Measurements from ENCODE around the gene CACNA1C. TPM values are rescaled to one million over a fixed set of nuclear protein-coding genes. Genes with fewer than 3 reads are reported as not detected.
"Not testable (repeated sequence)": the region's sequence is repeated elsewhere in the genome, so short reads cannot be mapped to it uniquely, and the experiment has no call there.

Gene CACNA1C
- total RNA-seq, 1 donor from 2014 or later = 7.3 TPM

GRCh38 chr12:2129076-2129475 lies 76.3 kb downstream of the CACNA1C start:
- H3K4me3 ChIP-seq (ENCODE audit: low read length in 3 of 3) = no peak overlapping the region
- H3K4me1 ChIP-seq (ENCODE audit: control insufficient read depth in 3 of 3, insufficient read depth in 3 of 3, low read length in 3 of 3) = peaks cover 0 to 2% (median 0%) of the 10 kb centered on the region in 3 donors
- H3K9ac ChIP-seq (ENCODE audit: low read depth in 1 of 3, low read length in 3 of 3) = no peak overlapping the region
- H3K27ac ChIP-seq (ENCODE audit: low read depth, low read length) = no peak overlapping the region
- peaks cover 0 to 4% (median 4%) of the 10 kb centered on the region in 3 donors for H3K27me3 ChIP-seq (ENCODE audit: control insufficient read depth in 3 of 3, insufficient read depth in 3 of 3, low read length in 3 of 3)
- H3K36me3 ChIP-seq (ENCODE audit: control insufficient read depth in 3 of 3, insufficient read depth in 3 of 3, low read length in 3 of 3) = no peaks in the 10 kb centered on the region
- no peaks in the 10 kb centered on the region for H3K9me3 ChIP-seq (ENCODE audit: control insufficient read depth in 3 of 3, low read length in 3 of 3)

- not testable (repeated sequence) for H3K4me1 ChIP-seq (ENCODE audit: control insufficient read depth in 3 of 3, insufficient read depth in 3 of 3, low read length in 3 of 3); H3K27me3 ChIP-seq (ENCODE audit: control insufficient read depth in 3 of 3, insufficient read depth in 3 of 3, low read length in 3 of 3); H3K4me3 ChIP-seq (ENCODE audit: low read length in 3 of 3); H3K9ac ChIP-seq (ENCODE audit: low read depth in 1 of 3, low read length in 3 of 3); H3K9me3 ChIP-seq (ENCODE audit: control insufficient read depth in 3 of 3, low read length in 3 of 3); H3K36me3 ChIP-seq (ENCODE audit: control insufficient read depth in 3 of 3, insufficient read depth in 3 of 3, low read length in 3 of 3); H3K27ac ChIP-seq (ENCODE audit: low read depth, low read length)
Measured at GRCh38 chr12:2135661-2136418, 83.1 kb downstream of the CACNA1C start.

- Histone ChIP-seq H3K9ac (ENCODE audit: low read depth in 1 of 3, low read length in 3 of 3) (no peak overlapping the region), H3K4me1 (ENCODE audit: control insufficient read depth in 3 of 3, insufficient read depth in 3 of 3, low read length in 3 of 3) (peaks cover 0 to 3% (median 2%) of the 10 kb centered on the region in 3 donors), H3K36me3 (ENCODE audit: control insufficient read depth in 3 of 3, insufficient read depth in 3 of 3, low read length in 3 of 3) (no peaks in the 10 kb centered on the region), H3K27ac (ENCODE audit: low read depth, low read length) (no peak overlapping the region), H3K9me3 (ENCODE audit: control insufficient read depth in 3 of 3, low read length in 3 of 3) (no peaks in the 10 kb centered on the region), H3K27me3 (ENCODE audit: control insufficient read depth in 3 of 3, insufficient read depth in 3 of 3, low read length in 3 of 3) (no peaks in the 10 kb centered on the region), H3K4me3 (ENCODE audit: low read length in 3 of 3) (no peak overlapping the region)
Measured at GRCh38 chr12:2136901-2137300, 84.1 kb downstream of the CACNA1C start.

GRCh38 chr12:2137711-2138110 lies 84.9 kb downstream of the CACNA1C start:
- H3K9ac ChIP-seq (ENCODE audit: low read depth in 1 of 3, low read length in 3 of 3) = no peak overlapping the region
- no peak overlapping the region for H3K4me3 ChIP-seq (ENCODE audit: low read length in 3 of 3)
- peaks cover 0 to 3% (median 2%) of the 10 kb centered on the region in 3 donors for H3K4me1 ChIP-seq (ENCODE audit: control insufficient read depth in 3 of 3, insufficient read depth in 3 of 3, low read length in 3 of 3)
- H3K9me3 ChIP-seq (ENCODE audit: control insufficient read depth in 3 of 3, low read length in 3 of 3) = no peaks in the 10 kb centered on the region
- H3K27me3 ChIP-seq (ENCODE audit: control insufficient read depth in 3 of 3, insufficient read depth in 3 of 3, low read length in 3 of 3) = no peaks in the 10 kb centered on the region
- no peak overlapping the region for H3K27ac ChIP-seq (ENCODE audit: low read depth, low read length)
- H3K36me3 ChIP-seq (ENCODE audit: control insufficient read depth in 3 of 3, insufficient read depth in 3 of 3, low read length in 3 of 3) = no peaks in the 10 kb centered on the region

GRCh38 chr12:2138294-2138693 lies 85.5 kb downstream of the CACNA1C start:
- Histone ChIP-seq H3K9me3 (ENCODE audit: control insufficient read depth in 3 of 3, low read length in 3 of 3) (no peaks in the 10 kb centered on the region), H3K4me3 (ENCODE audit: low read length in 3 of 3) (no peak overlapping the region), H3K9ac (ENCODE audit: low read depth in 1 of 3, low read length in 3 of 3) (no peak overlapping the region), H3K27ac (ENCODE audit: low read depth, low read length) (no peak overlapping the region), H3K4me1 (ENCODE audit: control insufficient read depth in 3 of 3, insufficient read depth in 3 of 3, low read length in 3 of 3) (peaks cover 0 to 3% (median 2%) of the 10 kb centered on the region in 3 donors), H3K36me3 (ENCODE audit: control insufficient read depth in 3 of 3, insufficient read depth in 3 of 3, low read length in 3 of 3) (no peaks in the 10 kb centered on the region), H3K27me3 (ENCODE audit: control insufficient read depth in 3 of 3, insufficient read depth in 3 of 3, low read length in 3 of 3) (no peaks in the 10 kb centered on the region)

- no peaks in the 10 kb centered on the region for H3K27me3 ChIP-seq (ENCODE audit: control insufficient read depth in 3 of 3, insufficient read depth in 3 of 3, low read length in 3 of 3)
- H3K9me3 ChIP-seq (ENCODE audit: control insufficient read depth in 3 of 3, low read length in 3 of 3) = no peaks in the 10 kb centered on the region
- peaks cover 0 to 3% (median 2%) of the 10 kb centered on the region in 3 donors for H3K4me1 ChIP-seq (ENCODE audit: control insufficient read depth in 3 of 3, insufficient read depth in 3 of 3, low read length in 3 of 3)
- H3K27ac ChIP-seq (ENCODE audit: low read depth, low read length) = no peak overlapping the region
- no peaks in the 10 kb centered on the region for H3K36me3 ChIP-seq (ENCODE audit: control insufficient read depth in 3 of 3, insufficient read depth in 3 of 3, low read length in 3 of 3)
- H3K4me3 ChIP-seq (ENCODE audit: low read length in 3 of 3) = no peak overlapping the region
- H3K9ac ChIP-seq (ENCODE audit: low read depth in 1 of 3, low read length in 3 of 3) = no peak overlapping the region
Measured at GRCh38 chr12:2138871-2139308, 86.1 kb downstream of the CACNA1C start.

- Histone ChIP-seq H3K4me3 (ENCODE audit: low read length in 3 of 3) (no peak overlapping the region), H3K27me3 (ENCODE audit: control insufficient read depth in 3 of 3, insufficient read depth in 3 of 3, low read length in 3 of 3) (no peaks in the 10 kb centered on the region), H3K27ac (ENCODE audit: low read depth, low read length) (no peak overlapping the region), H3K9me3 (ENCODE audit: control insufficient read depth in 3 of 3, low read length in 3 of 3) (no peaks in the 10 kb centered on the region), H3K36me3 (ENCODE audit: control insufficient read depth in 3 of 3, insufficient read depth in 3 of 3, low read length in 3 of 3) (no peaks in the 10 kb centered on the region), H3K4me1 (ENCODE audit: control insufficient read depth in 3 of 3, insufficient read depth in 3 of 3, low read length in 3 of 3) (peaks cover 0 to 3% (median 2%) of the 10 kb centered on the region in 3 donors), H3K9ac (ENCODE audit: low read depth in 1 of 3, low read length in 3 of 3) (no peak overlapping the region)
Measured at GRCh38 chr12:2139651-2140050, 86.9 kb downstream of the CACNA1C start.

GRCh38 chr12:2140858-2141519 lies 88.2 kb downstream of the CACNA1C start:
- Histone ChIP-seq H3K27me3 (ENCODE audit: control insufficient read depth in 3 of 3, insufficient read depth in 3 of 3, low read length in 3 of 3) (no peaks in the 10 kb centered on the region), H3K4me1 (ENCODE audit: control insufficient read depth in 3 of 3, insufficient read depth in 3 of 3, low read length in 3 of 3) (peaks cover 0 to 3% (median 2%) of the 10 kb centered on the region in 3 donors), H3K4me3 (ENCODE audit: low read length in 3 of 3) (no peak overlapping the region), H3K9me3 (ENCODE audit: control insufficient read depth in 3 of 3, low read length in 3 of 3) (no peaks in the 10 kb centered on the region), H3K9ac (ENCODE audit: low read depth in 1 of 3, low read length in 3 of 3) (no peak overlapping the region), H3K36me3 (ENCODE audit: control insufficient read depth in 3 of 3, insufficient read depth in 3 of 3, low read length in 3 of 3) (no peaks in the 10 kb centered on the region), H3K27ac (ENCODE audit: low read depth, low read length) (no peak overlapping the region)

- H3K27me3 ChIP-seq (ENCODE audit: control insufficient read depth in 3 of 3, insufficient read depth in 3 of 3, low read length in 3 of 3) = no peaks in the 10 kb centered on the region
- H3K27ac ChIP-seq (ENCODE audit: low read depth, low read length) = no peak overlapping the region
- H3K9me3 ChIP-seq (ENCODE audit: control insufficient read depth in 3 of 3, low read length in 3 of 3) = no peaks in the 10 kb centered on the region
- no peak overlapping the region for H3K9ac ChIP-seq (ENCODE audit: low read depth in 1 of 3, low read length in 3 of 3)
- H3K4me3 ChIP-seq (ENCODE audit: low read length in 3 of 3) = no peak overlapping the region
- H3K4me1 ChIP-seq (ENCODE audit: control insufficient read depth in 3 of 3, insufficient read depth in 3 of 3, low read length in 3 of 3) = peaks cover 0 to 3% (median 2%) of the 10 kb centered on the region in 3 donors
- no peaks in the 10 kb centered on the region for H3K36me3 ChIP-seq (ENCODE audit: control insufficient read depth in 3 of 3, insufficient read depth in 3 of 3, low read length in 3 of 3)
Measured at GRCh38 chr12:2142068-2142467, 89.3 kb downstream of the CACNA1C start.

GRCh38 chr12:2144951-2145350 lies 92.2 kb downstream of the CACNA1C start:
- H3K4me3 ChIP-seq (ENCODE audit: low read length in 3 of 3) = no peak overlapping the region
- no peak overlapping the region for H3K9ac ChIP-seq (ENCODE audit: low read depth in 1 of 3, low read length in 3 of 3)
- H3K27ac ChIP-seq (ENCODE audit: low read depth, low read length) = no peak overlapping the region
- H3K36me3 ChIP-seq (ENCODE audit: control insufficient read depth in 3 of 3, insufficient read depth in 3 of 3, low read length in 3 of 3) = no peaks in the 10 kb centered on the region
- no peaks in the 10 kb centered on the region for H3K27me3 ChIP-seq (ENCODE audit: control insufficient read depth in 3 of 3, insufficient read depth in 3 of 3, low read length in 3 of 3)
- peaks cover 0 to 2% (median 0%) of the 10 kb centered on the region in 3 donors for H3K4me1 ChIP-seq (ENCODE audit: control insufficient read depth in 3 of 3, insufficient read depth in 3 of 3, low read length in 3 of 3)
- no peaks in the 10 kb centered on the region for H3K9me3 ChIP-seq (ENCODE audit: control insufficient read depth in 3 of 3, low read length in 3 of 3)

All from skeletal muscle tissue (tissue), 4 donors.